Astrocyte (in vitro differentiated cells and primary cell): ENCODE results near the gene CBARP. TPM values are rescaled to one million over a fixed set of nuclear protein-coding genes. Genes with fewer than 3 reads are reported as not detected.
"Not testable (repeated sequence)": the region's sequence is repeated elsewhere in the genome, so short reads cannot be mapped to it uniquely, and the experiment has no call there.

Experiments used
- DNase-seq: peaks from one replicate; pipeline ENCODE4 v3.0.0-alpha.2; 2010; ENCODE audit warnings: low read depth
- FAIRE-seq: peaks from 2 replicates; lab custom pipeline; 2011; peaks lifted over from hg19 to GRCh38; lab: Jason Lieb, UNC
- H2AFZ ChIP-seq: 2 replicates; pipeline ENCODE4 v1.6.0; 2012; ENCODE audit warnings: low read depth, low read length, inconsistent platforms
- H3K27ac ChIP-seq: 2 replicates; pipeline ENCODE4 v1.5.1; 2011; ENCODE audit warnings: low read depth, low read length, inconsistent platforms
- H3K27me3 ChIP-seq: 2 replicates; pipeline ENCODE4 v1.6.0; 2011; ENCODE audit warnings: low read length, inconsistent platforms; ENCODE audit not compliant: insufficient read depth
- H3K36me3 ChIP-seq: 2 replicates; pipeline ENCODE4 v1.5.1; 2011; ENCODE audit warnings: low read length, inconsistent platforms; ENCODE audit not compliant: insufficient read depth
- H3K4me1 ChIP-seq: 2 replicates; pipeline ENCODE4 v1.5.1; 2011; ENCODE audit warnings: low read length, inconsistent platforms; ENCODE audit not compliant: insufficient read depth
- H3K4me2 ChIP-seq: 2 replicates; pipeline ENCODE4 v1.6.0; 2012; ENCODE audit warnings: low read length, inconsistent platforms
- H3K4me3 ChIP-seq: 2 replicates; pipeline ENCODE4 v1.5.1; 2011; ENCODE audit warnings: low read depth, mild to moderate bottlenecking, low read length, inconsistent platforms; ENCODE audit not compliant: insufficient read depth
- H3K79me2 ChIP-seq: 2 replicates; pipeline ENCODE4 v1.6.0; 2012; ENCODE audit warnings: mild to moderate bottlenecking, low read length, inconsistent platforms; ENCODE audit not compliant: insufficient read depth
- H3K9ac ChIP-seq: 2 replicates; pipeline ENCODE4 v1.6.0; 2012; ENCODE audit warnings: mild to moderate bottlenecking, low read length, inconsistent platforms
- H3K9me3 ChIP-seq: 2 replicates; pipeline ENCODE4 v1.5.1; 2012; ENCODE audit warnings: low read depth, mild to moderate bottlenecking, low read length, inconsistent platforms; ENCODE audit not compliant: insufficient read depth
- H4K20me1 ChIP-seq: 2 replicates; pipeline ENCODE4 v1.6.0; 2012; ENCODE audit warnings: low read length, inconsistent platforms; ENCODE audit not compliant: insufficient read depth
- H3K27ac Mint-ChIP-seq: one replicate; pipeline ENCODE4 v1.8.0; 2021; ENCODE audit warnings: mild to moderate bottlenecking, mixed read lengths; ENCODE audit not compliant: unreplicated experiment
- H3K27me3 Mint-ChIP-seq: one replicate; pipeline ENCODE4 v1.8.0; 2021; ENCODE audit warnings: low read depth, mixed read lengths; ENCODE audit not compliant: unreplicated experiment
- H3K36me3 Mint-ChIP-seq: one replicate; pipeline ENCODE4 v1.8.0; 2021; ENCODE audit warnings: low read depth, mixed read lengths; ENCODE audit not compliant: unreplicated experiment
- H3K4me1 Mint-ChIP-seq: one replicate; pipeline ENCODE4 v1.8.0; 2021; ENCODE audit warnings: low read depth, mixed read lengths; ENCODE audit not compliant: unreplicated experiment
- H3K4me3 Mint-ChIP-seq: one replicate; pipeline ENCODE4 v1.8.0; 2021; ENCODE audit warnings: mild to moderate bottlenecking, moderate library complexity, mixed read lengths; ENCODE audit not compliant: unreplicated experiment
- H3K9me3 Mint-ChIP-seq: one replicate; pipeline ENCODE4 v1.8.0; 2021; ENCODE audit warnings: mild to moderate bottlenecking, mixed read lengths; ENCODE audit not compliant: unreplicated experiment
- EZH2 ChIP-seq: IDR thresholded peaks from 2 replicates; pipeline ENCODE4 v1.6.1; 2012; ENCODE audit warnings: mild to moderate bottlenecking, low read length, inconsistent platforms; ENCODE audit not compliant: insufficient read depth
- total RNA-seq: library from RNA; stranded (reverse); gene quantifications from 2 replicates; pipeline ENCODE4 v1.2.1, GENCODE V29; 2021
- TF ChIP-seq, protein P1 (sequence below): IDR thresholded peaks from 2 replicates; pipeline ENCODE4 v1.5.1; 2011; ENCODE audit warnings: low read depth, mild to moderate bottlenecking, inconsistent platforms, low read length, moderate library complexity; ENCODE audit not compliant: insufficient read depth

The CBARP gene
- total RNA-seq, 1 donor from 2014 or later, result 19.8 TPM

DNA sequence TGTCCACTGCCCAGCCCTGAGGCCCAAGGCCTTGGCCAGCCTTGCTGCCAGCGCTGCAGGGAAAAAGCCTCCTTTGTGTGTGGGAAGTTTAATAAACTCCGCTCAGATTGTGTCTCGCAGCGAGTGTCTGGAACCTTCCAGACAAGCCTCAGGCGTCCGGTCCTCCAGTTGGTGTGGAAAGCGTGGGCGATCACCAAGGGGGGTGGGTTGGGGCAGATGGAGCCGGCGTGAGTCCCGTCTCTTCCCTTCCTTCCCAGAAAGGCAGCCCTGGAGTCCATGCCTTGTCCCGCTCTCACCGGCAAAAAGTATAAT lies 27.6 kb downstream of the CBARP start:
- no peak overlapping the region for H2AFZ ChIP-seq
- Mint-ChIP-seq H3K4me3 (peak overlapping the region; percentile 60), H3K4me1 (peaks cover 22% of the 10 kb centered on the region), H3K27ac (peak overlapping the region; percentile 66), H3K27me3 (no peaks in the 10 kb centered on the region), H3K36me3 (peaks cover 6% of the 10 kb centered on the region), H3K9me3 (no peaks in the 10 kb centered on the region)
- no peaks in the 10 kb centered on the region for H3K9me3 ChIP-seq
- no peak for DNase-seq
- H3K4me1 ChIP-seq, result peaks cover 42% of the 10 kb centered on the region
- H3K79me2 ChIP-seq, result peaks cover 90% of the 10 kb centered on the region
- no peak overlapping the region for H3K27ac ChIP-seq
- peak overlapping the region; percentile 10 for H3K4me2 ChIP-seq
- no peaks in the 10 kb centered on the region for H3K36me3 ChIP-seq
- H4K20me1 ChIP-seq, result peaks cover 68% of the 10 kb centered on the region
- no peak for TF ChIP-seq EZH2
- TF ChIP-seq, protein P1, sequence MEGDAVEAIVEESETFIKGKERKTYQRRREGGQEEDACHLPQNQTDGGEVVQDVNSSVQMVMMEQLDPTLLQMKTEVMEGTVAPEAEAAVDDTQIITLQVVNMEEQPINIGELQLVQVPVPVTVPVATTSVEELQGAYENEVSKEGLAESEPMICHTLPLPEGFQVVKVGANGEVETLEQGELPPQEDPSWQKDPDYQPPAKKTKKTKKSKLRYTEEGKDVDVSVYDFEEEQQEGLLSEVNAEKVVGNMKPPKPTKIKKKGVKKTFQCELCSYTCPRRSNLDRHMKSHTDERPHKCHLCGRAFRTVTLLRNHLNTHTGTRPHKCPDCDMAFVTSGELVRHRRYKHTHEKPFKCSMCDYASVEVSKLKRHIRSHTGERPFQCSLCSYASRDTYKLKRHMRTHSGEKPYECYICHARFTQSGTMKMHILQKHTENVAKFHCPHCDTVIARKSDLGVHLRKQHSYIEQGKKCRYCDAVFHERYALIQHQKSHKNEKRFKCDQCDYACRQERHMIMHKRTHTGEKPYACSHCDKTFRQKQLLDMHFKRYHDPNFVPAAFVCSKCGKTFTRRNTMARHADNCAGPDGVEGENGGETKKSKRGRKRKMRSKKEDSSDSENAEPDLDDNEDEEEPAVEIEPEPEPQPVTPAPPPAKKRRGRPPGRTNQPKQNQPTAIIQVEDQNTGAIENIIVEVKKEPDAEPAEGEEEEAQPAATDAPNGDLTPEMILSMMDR, result no peak
- no peak for FAIRE-seq
- peak overlapping the region; percentile 0 for H3K9ac ChIP-seq
- H3K27me3 ChIP-seq, result no peaks in the 10 kb centered on the region
- no peak overlapping the region for H3K4me3 ChIP-seq

DNA sequence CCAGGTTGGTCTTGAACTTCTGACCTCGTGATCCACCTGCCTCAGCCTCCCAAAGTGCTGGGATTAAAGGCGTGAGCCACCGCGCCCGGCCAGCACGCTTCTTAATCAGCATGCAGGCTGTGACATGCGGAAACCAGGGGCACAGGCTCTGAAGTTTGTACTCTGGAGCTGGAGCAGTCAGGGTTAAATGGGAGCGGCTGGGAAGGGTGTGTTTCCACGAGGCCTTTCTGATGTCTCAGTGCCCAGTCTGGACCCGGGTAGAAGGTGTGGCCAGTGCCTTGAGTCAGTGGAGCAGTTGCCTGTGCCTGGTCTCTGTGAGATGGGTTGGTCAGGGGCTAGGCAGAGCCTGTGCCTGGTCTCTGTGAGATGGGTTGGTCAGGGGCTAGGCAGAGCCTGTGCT lies 29.0 kb downstream of the CBARP start:
- not testable (repeated sequence) for H3K27ac ChIP-seq, H2AFZ ChIP-seq, H3K36me3 ChIP-seq, H3K27me3 Mint-ChIP-seq, DNase-seq, H3K27ac Mint-ChIP-seq, H3K9me3 Mint-ChIP-seq, H3K4me3 Mint-ChIP-seq, H3K4me3 ChIP-seq, H3K9ac ChIP-seq, H3K27me3 ChIP-seq, H3K36me3 Mint-ChIP-seq, FAIRE-seq, H3K9me3 ChIP-seq
- H4K20me1 ChIP-seq, result peaks cover 54% of the 10 kb centered on the region
- H3K4me1 Mint-ChIP-seq, result peaks cover 19% of the 10 kb centered on the region
- H3K4me1 ChIP-seq, result peaks cover 31% of the 10 kb centered on the region
- peaks cover 76% of the 10 kb centered on the region for H3K79me2 ChIP-seq
- H3K4me2 ChIP-seq, result peak overlapping the region; percentile 31

DNA sequence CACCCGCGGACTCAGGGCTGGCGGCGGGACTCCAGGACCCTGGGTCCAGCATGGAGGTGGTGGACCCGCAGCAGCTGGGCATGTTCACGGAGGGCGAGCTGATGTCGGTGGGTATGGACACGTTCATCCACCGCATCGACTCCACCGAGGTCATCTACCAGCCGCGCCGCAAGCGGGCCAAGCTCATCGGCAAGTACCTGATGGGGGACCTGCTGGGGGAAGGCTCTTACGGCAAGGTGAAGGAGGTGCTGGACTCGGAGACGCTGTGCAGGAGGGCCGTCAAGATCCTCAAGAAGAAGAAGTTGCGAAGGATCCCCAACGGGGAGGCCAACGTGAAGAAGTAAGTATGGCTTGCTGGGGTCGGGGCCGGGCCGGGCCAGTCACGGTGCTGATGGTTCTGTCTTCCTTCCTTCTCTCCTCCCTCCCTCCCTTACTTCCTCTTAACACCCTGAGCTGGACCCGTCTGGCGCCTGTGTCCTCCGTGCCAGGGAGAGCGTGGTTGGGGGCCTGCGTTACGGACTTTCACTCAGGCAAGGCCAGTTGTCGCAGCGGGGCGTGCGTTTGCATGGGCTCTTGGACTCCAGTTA lies 30.8 kb downstream of the CBARP start:
- H3K36me3 Mint-ChIP-seq, result peaks cover 2% of the 10 kb centered on the region
- Histone ChIP-seq H3K9me3 (no peaks in the 10 kb centered on the region), H3K4me3 (peak overlapping the region; percentile 79), H3K27ac (peak overlapping the region; percentile 63), H3K4me2 (peak overlapping the region; percentile 99), H2AFZ (no peak overlapping the region), H4K20me1 (peaks cover 47% of the 10 kb centered on the region), H3K27me3 (no peaks in the 10 kb centered on the region), H3K36me3 (no peaks in the 10 kb centered on the region), H3K79me2 (peaks cover 59% of the 10 kb centered on the region), H3K9ac (peak overlapping the region; percentile 83), H3K4me1 (peaks cover 31% of the 10 kb centered on the region)
- FAIRE-seq, result no peak
- H3K4me3 Mint-ChIP-seq, result peak overlapping the region; percentile 98
- no peak for TF ChIP-seq EZH2
- TF ChIP-seq, protein P1, result no peak
- no peak for DNase-seq
- H3K27ac Mint-ChIP-seq, result peak overlapping the region; percentile 86
- H3K27me3 Mint-ChIP-seq, result no peaks in the 10 kb centered on the region
- peaks cover 18% of the 10 kb centered on the region for H3K4me1 Mint-ChIP-seq
- no peaks in the 10 kb centered on the region for H3K9me3 Mint-ChIP-seq
